Lower leg skin (tissue), 4 donors: ENCODE data around the gene CPAMD8. TPM values are rescaled to one million over a fixed set of nuclear protein-coding genes. Genes with fewer than 3 reads are reported as not detected.
"Not testable (repeated sequence)": the region's sequence is repeated elsewhere in the genome, so short reads cannot be mapped to it uniquely, and the experiment has no call there.

Experiments
- DNase-seq, 2 donors: peaks; one replicate each; pipeline ENCODE4 v3.0.0-alpha.2; 2019; ENCODE audit warnings: low spot score in 2 of 2
- H3K4me3 ChIP-seq: fragments of 200-600 bp; sonication (generic); 2 replicates; pipeline ENCODE4 v1.5.1; 2017; ENCODE audit warnings: mild to moderate bottlenecking, low read depth; ENCODE audit not compliant: poor library complexity, severe bottlenecking
- POLR2A ChIP-seq, 2 donors: fragments of 450-650 bp; IDR thresholded peaks; one replicate each; pipeline ENCODE4 v1.6.1; 2016 to 2017; ENCODE audit warnings: antibody characterized with exemption in 2 of 2, mild to moderate bottlenecking in 1 of 2, moderate library complexity in 1 of 2
- WGBS, 2 donors: methylation state at CpG; one replicate each; pipeline ENCODE4 v1.1.5; 2018; 5-methylcytosine and 5-hydroxymethylcytosine counted together
- intact Hi-C: fragments of 100-400 bp; cut with DNase I; formaldehyde crosslinking; loops from one replicate; pipeline ENCODE4 v1.15.0; 2023; ENCODE audit warnings: low total_unique reads
- total RNA-seq, 4 donors: library from RNA; depleted of rRNA; stranded (reverse); fragments of >200 nt; gene quantifications; one replicate each; pipeline ENCODE4 v1.1.0, GENCODE V29; 2016
- TF ChIP-seq, protein P1 (sequence below), 3 donors: fragments of 450-650 bp; IDR thresholded peaks; one replicate each; pipeline ENCODE4 v1.5.1; 2016; ENCODE audit warnings: antibody characterized with exemption in 3 of 3, mild to moderate bottlenecking in 3 of 3, moderate library complexity in 2 of 3

The CPAMD8 gene
- total RNA-seq, 4 donors from 2014 or later: 8.1 to 14.0 (median 13.0) TPM

DNA sequence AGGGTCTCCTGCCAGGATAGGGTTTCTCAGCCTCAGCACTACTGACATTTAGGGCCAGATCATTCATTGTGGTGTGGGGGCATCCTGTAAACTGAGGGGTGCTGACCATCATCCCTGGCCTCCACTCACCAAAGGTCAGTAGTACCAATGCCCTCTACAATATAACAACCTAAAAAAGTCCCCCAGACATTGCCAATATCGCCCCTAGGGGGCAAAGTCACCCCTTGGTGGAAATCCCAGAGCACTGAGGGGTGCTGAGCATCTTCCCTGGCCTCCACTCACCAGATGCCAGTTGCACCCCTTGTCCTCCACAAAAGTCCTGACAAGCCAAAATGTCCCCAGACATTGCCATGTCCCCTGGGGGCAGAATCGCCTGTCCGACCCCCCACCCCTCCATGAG lies 21.6 kb downstream of the CPAMD8 start:
- intact Hi-C loops: no loop called here
- 56 to 66% methylated on average over 3 of the region's 3 CpGs for WGBS, 2 donors
- no peak for DNase-seq
- no peak overlapping the region for H3K4me3 ChIP-seq
- TF ChIP-seq, protein P1, sequence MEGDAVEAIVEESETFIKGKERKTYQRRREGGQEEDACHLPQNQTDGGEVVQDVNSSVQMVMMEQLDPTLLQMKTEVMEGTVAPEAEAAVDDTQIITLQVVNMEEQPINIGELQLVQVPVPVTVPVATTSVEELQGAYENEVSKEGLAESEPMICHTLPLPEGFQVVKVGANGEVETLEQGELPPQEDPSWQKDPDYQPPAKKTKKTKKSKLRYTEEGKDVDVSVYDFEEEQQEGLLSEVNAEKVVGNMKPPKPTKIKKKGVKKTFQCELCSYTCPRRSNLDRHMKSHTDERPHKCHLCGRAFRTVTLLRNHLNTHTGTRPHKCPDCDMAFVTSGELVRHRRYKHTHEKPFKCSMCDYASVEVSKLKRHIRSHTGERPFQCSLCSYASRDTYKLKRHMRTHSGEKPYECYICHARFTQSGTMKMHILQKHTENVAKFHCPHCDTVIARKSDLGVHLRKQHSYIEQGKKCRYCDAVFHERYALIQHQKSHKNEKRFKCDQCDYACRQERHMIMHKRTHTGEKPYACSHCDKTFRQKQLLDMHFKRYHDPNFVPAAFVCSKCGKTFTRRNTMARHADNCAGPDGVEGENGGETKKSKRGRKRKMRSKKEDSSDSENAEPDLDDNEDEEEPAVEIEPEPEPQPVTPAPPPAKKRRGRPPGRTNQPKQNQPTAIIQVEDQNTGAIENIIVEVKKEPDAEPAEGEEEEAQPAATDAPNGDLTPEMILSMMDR (IDR thresholded peaks at IDR 0.05): no peak
- TF ChIP-seq POLR2A (IDR thresholded peaks at IDR 0.05): no peak

DNA sequence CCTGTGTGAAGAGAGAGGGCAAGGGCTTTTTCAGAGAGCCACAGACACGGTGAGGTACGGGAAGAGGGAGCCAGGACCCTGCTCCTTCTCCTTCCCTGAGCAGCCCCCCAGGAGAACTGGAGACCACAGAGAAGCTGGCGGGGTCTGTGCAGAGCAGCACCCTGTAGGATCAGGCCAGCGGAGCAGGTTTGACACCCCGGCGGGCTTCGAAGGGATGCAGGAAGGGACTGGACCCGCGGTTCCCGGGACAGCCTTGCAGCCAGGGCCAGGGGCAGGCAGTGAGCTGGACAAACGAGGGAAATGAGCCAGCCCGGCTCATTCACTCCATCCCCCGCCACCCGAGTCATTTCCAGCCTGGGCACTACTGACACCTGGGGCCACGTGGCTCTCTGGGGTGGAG lies 22.2 kb downstream of the CPAMD8 start:
- H3K4me3 ChIP-seq: no peak overlapping the region
- WGBS, 2 donors: 82 to 85% methylated on average over 14 to 15 of the region's 15 CpGs
- no peak for DNase-seq
- intact Hi-C loops: no loop called here
- no peak for TF ChIP-seq POLR2A (IDR thresholded peaks at IDR 0.05)
- TF ChIP-seq, protein P1 (IDR thresholded peaks at IDR 0.05): no peak

DNA sequence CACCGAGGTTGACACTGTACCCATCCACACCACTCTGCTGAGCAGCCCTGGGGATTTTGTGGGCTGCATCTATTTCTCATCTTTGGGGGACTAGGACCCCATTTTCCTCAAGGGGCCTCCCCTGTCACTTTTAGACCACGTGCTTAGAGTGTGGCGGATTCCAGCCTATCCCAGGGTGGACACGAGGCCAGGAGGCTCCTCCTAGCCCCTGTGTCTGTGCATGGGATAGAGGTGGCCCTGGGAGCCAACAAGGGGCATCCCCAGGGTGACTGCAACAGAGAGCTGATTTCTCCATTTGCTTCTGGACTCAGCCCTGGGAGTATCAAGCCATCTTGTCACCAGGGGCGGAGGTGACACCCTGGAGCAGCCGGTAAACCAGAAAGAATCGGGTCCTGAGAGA lies 24.2 kb downstream of the CPAMD8 start:
- intact Hi-C loops: no loop called here
- WGBS, 2 donors: 53 to 76% methylated on average over 7 of the region's 7 CpGs
- DNase-seq: no peak
- TF ChIP-seq, protein P1 (IDR thresholded peaks at IDR 0.05): no peak
- TF ChIP-seq POLR2A (IDR thresholded peaks at IDR 0.05): no peak
- no peak overlapping the region for H3K4me3 ChIP-seq

DNA sequence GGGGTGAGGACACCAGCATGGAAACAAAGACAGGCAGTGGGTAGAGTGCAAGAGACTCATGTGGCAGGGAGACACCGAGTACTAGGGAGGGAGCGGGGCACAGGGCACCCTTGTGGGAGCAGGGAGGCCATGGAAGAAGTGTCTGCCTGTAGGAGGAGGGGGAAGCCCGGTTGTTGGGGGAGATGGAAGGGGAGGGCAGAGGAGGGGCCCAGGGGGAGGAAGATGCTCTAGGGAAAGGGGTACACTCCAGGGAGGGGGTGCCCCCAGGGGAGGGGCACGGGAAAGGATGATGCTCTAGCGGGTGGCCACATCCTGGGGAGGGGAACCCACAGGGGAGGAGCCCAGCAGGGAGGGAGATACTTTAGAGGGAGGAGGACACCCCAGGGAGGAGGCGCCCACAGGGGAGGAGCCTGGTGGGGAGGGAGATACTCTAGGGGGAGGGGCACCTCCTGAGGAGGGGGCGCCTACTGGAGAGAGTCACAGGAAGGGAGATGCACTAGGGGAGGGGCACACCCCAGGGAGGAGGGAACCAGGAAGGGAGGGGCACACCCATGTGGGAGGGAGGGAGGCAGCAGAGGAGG lies 24.9 kb downstream of the CPAMD8 start:
- no peak for TF ChIP-seq POLR2A (IDR thresholded peaks at IDR 0.05)
- TF ChIP-seq, protein P1 (IDR thresholded peaks at IDR 0.05): no peak
- 41 to 46% methylated on average over 7 of the region's 7 CpGs for WGBS, 2 donors
- intact Hi-C loops: no loop called here
- DNase-seq: no peak
- H3K4me3 ChIP-seq: no peak overlapping the region

DNA sequence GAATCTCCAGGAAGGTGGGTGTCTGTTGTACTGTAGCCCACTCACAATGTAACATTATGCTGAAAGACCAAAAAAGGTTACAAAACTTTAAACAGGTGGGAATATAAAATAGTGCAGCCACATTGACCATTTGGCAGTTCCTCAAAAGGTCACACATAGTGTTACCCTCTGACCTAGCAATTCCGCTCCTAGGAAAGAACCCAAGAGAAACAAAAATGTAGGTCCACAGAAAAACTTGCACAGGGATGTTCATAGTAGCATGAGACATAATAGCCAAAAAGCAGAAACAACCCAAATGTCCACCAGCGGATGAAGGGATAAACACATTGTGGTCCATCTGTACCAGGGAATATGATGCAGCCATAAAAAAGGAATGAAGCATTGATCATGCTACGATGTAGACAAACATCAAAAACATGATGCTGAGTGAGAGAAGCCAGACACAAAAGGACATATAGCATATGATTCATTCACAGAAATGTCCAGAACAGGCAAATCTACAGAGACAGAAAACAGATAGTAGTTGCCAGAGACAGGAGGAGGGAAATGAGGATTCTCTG lies 27.9 kb downstream of the CPAMD8 start:
- no peak for TF ChIP-seq POLR2A (IDR thresholded peaks at IDR 0.05)
- TF ChIP-seq, protein P1 (IDR thresholded peaks at IDR 0.05): no peak
- DNase-seq: no peak
- WGBS, 2 donors: 85 to 96% methylated on average over 3 of the region's 3 CpGs
- no peak overlapping the region for H3K4me3 ChIP-seq
- intact Hi-C loops: no loop called here

DNA sequence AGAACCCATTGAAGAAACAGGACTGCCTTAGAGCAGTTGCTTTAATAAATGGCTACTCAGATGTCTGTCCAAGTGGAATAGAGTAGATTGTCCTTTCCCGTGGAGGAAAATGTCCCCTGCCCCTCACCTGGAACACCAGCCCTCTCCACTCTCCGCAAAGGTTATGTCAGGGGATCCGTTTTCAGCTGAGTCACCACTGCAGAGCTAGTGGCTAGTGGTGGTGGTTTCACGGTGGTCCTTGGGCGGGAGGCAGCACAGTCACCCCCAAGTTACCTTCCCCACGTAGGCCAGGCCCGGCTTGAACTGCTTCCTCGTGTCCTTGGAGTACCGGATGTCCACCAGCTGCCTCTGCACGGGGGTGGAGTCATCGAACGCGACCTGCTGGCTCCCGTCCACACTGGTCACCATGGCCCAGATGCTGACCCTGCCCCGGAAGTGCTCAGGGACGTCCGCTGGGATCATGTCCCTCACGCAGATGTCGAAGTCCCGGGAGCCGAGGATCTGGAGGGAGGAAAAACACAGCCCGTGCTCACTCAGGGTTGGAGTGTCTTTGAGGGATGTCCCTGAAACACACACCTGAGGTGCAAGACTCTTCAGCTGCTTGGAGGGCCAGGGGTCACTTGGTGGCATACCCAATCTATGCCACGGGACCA lies 29.6 kb downstream of the CPAMD8 start:
- 85 to 86% methylated on average over 19 to 22 of the region's 23 CpGs for WGBS, 2 donors

More for the DNA sequence above, 29.6 kb downstream of the CPAMD8 start:
- H3K4me3 ChIP-seq, intact Hi-C loops, DNase-seq: not testable (repeated sequence)
